Spinal cord (tissue), 10 donors: ENCODE results near the gene FBXO21. TPM values are rescaled to one million over a fixed set of nuclear protein-coding genes. Genes with fewer than 3 reads are reported as not detected.

Source experiments
- DNase-seq, 6 donors: peaks; one replicate each; pipeline versions ENCODE4 v3.0.0 to v3.0.0-alpha.2; 2013 to 2015; ENCODE audit warnings: low spot score in 6 of 6, low read depth in 4 of 6
- H3K27ac ChIP-seq: one replicate; pipeline ENCODE4 v1.5.1; 2013; ENCODE audit warnings: low read depth, low read length, control low read depth
- H3K27me3 ChIP-seq: one replicate; pipeline ENCODE4 v1.6.1; 2013; ENCODE audit warnings: low read length; ENCODE audit not compliant: control insufficient read depth, insufficient read depth
- H3K36me3 ChIP-seq: one replicate; pipeline ENCODE4 v1.6.1; 2013; ENCODE audit warnings: low read length; ENCODE audit not compliant: control insufficient read depth, insufficient read depth
- H3K4me1 ChIP-seq: one replicate; pipeline ENCODE4 v1.6.1; 2013; ENCODE audit warnings: low read length; ENCODE audit not compliant: control insufficient read depth, insufficient read depth
- H3K4me3 ChIP-seq: one replicate; pipeline ENCODE4 v1.5.1; 2013; ENCODE audit warnings: low read depth, low read length, control low read depth
- H3K9me3 ChIP-seq: one replicate; pipeline ENCODE4 v1.6.1; 2013; ENCODE audit warnings: low read length; ENCODE audit not compliant: control insufficient read depth, insufficient read depth
- WGBS: methylation state at CpG from one replicate; pipeline ENCODE4 v1.1.5; 2013; ENCODE audit warnings: missing lambda C conversion rate; ENCODE audit not compliant: insufficient coverage; 5-methylcytosine and 5-hydroxymethylcytosine counted together
- polyA plus RNA-seq, 2 donors: library from polyadenylated mRNA; unstranded; fragments of 120-200 nt; gene quantifications; one replicate each; pipeline ENCODE4 v1.2.1, GENCODE V29; 2013; ENCODE audit not compliant: insufficient read length in 2 of 2
- total RNA-seq, 2 donors: library from RNA; depleted of rRNA in 1 of 2; stranded (reverse); fragments of 120-200 nt in 1 of 2; fragments of >200 nt in 1 of 2; gene quantifications; one replicate each; pipeline versions ENCODE4 v1.2.3 to v1.2.4, GENCODE V29; 2013 to 2014
- donor health status: healthy.

FBXO21 gene
- total and polyA plus RNA-seq, 4 donors: 60.3 to 94.2 (median 75.3) TPM

DNA sequence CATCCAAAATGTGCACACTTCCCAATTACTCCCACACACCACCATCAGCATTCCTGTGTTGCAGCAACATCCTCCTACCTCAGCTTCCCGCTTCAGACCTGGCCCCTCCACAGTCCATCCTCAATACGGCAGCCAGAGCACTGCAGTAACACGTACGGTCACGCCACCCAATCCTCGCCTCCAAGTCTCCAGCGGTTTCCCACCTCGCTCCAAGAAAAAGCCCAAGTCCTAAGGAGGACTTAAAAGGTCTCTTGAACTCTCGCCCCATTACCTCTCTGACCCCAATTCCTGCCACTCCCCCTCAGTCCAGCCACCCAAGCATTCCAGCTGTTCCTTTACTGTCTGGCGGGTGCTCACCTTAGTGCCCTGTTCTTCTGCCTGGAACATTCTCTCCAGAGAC, 12.0 kb downstream of the FBXO21 start:
- no peak overlapping the region for H3K4me3 ChIP-seq
- no peaks in the 10 kb centered on the region for H3K27me3 ChIP-seq
- WGBS: 87% methylated on average over 10 of the region's 10 CpGs
- H3K27ac ChIP-seq: no peak overlapping the region
- H3K36me3 ChIP-seq: peaks cover 48% of the 10 kb centered on the region
- no peaks in the 10 kb centered on the region for H3K9me3 ChIP-seq
- DNase-seq: no peak
- H3K4me1 ChIP-seq: no peaks in the 10 kb centered on the region

DNA sequence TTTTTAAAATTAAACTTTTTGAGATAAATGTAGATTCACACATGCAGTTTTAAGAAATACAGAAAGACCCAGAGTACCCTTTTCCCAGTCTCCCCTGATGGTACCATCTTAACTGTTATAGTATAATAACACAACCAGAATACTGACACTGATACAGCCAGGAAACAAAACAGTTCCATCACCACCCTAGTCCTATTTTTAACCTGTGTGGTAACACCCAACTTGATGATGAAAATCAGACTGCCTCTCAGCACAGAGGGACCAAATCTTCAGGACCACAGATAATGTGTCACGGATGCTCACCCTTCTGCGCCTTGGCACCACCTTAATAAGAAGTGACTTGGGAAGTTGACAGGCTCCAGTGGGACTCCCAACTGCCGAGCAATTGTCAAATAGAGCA, 18.1 kb downstream of the FBXO21 start:
- Histone ChIP-seq H3K27ac (no peak overlapping the region), H3K27me3 (no peaks in the 10 kb centered on the region)
- no peak for DNase-seq

DNA sequence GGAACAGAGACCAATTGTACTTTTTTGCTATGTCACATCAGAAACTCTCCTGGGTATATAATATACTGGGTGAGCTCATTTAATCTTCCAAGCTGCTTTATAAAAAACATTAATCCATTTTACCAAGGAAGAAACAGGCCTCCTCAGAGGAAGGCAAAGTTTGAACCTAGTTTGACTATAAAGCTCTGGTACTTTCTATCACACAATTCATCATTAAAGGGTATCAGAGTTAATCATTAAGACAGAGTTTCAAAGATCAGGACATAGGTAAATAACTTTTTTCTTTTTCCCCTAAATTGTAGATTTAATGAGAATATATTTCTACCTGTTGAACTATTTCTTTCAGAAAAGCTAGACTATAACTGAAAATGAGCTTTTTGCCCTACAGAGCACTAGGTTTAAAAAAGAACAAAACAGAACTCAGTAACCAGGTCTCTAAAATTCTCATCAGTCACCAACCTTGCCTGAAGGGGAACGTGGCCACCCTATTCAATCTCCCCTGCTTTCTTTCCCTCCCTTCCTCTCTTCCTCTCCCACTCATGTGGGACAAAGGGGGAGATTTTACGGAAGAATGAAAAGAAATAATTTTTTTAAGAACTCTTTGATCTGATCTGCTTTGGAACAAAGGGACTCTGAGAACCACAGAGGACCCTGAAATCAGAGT, 18.6 kb downstream of the FBXO21 start:
- H3K36me3 ChIP-seq: peaks cover 57% of the 10 kb centered on the region
- DNase-seq: no peak
- H3K27me3 ChIP-seq: no peaks in the 10 kb centered on the region
- no peaks in the 10 kb centered on the region for H3K4me1 ChIP-seq
- no CpG with 5 or more reads among the region's 2 CpGs for WGBS
- H3K27ac ChIP-seq: no peak overlapping the region
- no peaks in the 10 kb centered on the region for H3K9me3 ChIP-seq
- no peak overlapping the region for H3K4me3 ChIP-seq

More for the DNA sequence above, 18.1 kb downstream of the FBXO21 start:
- 74% methylated on average over 3 of the region's 3 CpGs for WGBS
- peaks cover 52% of the 10 kb centered on the region for H3K36me3 ChIP-seq
- no peaks in the 10 kb centered on the region for H3K9me3 ChIP-seq
- H3K4me1 ChIP-seq: no peaks in the 10 kb centered on the region
- no peak overlapping the region for H3K4me3 ChIP-seq

DNA sequence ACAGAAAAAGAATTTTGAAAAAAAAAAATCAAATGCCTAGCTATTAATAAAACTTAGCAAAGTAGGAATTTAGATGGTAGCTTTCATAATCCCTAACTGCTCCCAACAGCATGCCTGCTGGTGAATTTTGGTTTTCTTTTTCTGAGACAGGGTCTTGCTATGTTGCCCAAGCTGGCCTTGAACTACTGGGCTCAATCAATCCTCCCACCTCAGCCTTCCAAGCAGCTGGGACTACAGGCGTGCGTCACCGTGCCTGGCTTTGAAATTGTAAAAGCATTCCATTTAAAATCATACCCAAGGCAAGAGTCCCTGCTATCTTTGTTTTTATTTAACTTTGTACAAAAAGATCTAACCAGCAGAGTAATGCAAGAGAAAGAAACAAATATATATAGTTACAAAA, 20.7 kb downstream of the FBXO21 start:
- no CpG with 5 or more reads among the region's 3 CpGs for WGBS
- no peak overlapping the region for H3K4me3 ChIP-seq
- peaks cover 57% of the 10 kb centered on the region for H3K36me3 ChIP-seq
- H3K27ac ChIP-seq: no peak overlapping the region
- H3K9me3 ChIP-seq: no peaks in the 10 kb centered on the region
- no peak for DNase-seq
- no peaks in the 10 kb centered on the region for H3K4me1 ChIP-seq
- H3K27me3 ChIP-seq: no peaks in the 10 kb centered on the region

DNA sequence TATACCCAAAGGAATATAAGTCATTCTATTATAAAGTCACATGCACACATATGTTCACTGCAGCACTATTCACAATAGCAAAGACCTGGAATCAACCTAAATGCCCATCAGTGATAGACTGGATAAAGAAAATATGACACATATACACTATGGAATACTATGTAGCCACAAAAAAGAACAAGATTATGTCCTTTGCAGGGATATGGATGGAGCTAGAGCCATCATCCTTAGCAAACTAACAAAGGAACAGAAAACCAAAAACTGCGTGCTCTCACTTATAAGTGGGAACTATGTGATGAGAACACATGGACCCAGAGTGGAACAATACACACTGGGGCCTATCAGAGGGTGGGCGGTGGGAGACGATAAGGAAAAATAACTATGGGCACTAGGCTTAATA, 21.3 kb downstream of the FBXO21 start:
- Histone ChIP-seq H3K4me1 (no peaks in the 10 kb centered on the region), H3K27me3 (no peaks in the 10 kb centered on the region), H3K36me3 (peaks cover 57% of the 10 kb centered on the region), H3K9me3 (no peaks in the 10 kb centered on the region), H3K4me3 (no peak overlapping the region), H3K27ac (no peak overlapping the region)
- no CpG with 5 or more reads among the region's 3 CpGs for WGBS
- DNase-seq: no peak

DNA sequence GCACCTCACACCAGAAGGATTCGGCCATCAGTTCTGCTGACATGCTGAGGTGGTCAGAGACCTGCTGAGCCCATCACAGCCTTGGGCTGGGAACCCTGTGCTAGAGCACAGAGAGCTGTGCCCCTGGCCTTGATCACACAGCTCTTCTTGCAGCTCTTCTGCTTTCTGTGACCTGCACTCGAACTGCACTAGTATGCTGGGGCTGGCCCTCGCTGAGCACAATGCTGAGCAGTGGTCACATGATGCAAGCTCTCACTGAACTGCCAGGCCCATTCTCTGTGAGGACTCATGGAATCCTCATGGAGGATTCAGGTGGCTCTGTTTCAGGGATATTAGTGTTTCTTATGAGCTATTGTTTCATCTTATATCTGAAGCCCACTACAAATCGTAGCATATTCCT, 22.5 kb downstream of the FBXO21 start:
- WGBS: 75% methylated on average over 3 of the region's 4 CpGs
- Histone ChIP-seq H3K4me1 (no peaks in the 10 kb centered on the region), H3K9me3 (no peaks in the 10 kb centered on the region), H3K27me3 (no peaks in the 10 kb centered on the region), H3K36me3 (peaks cover 59% of the 10 kb centered on the region), H3K4me3 (no peak overlapping the region), H3K27ac (no peak overlapping the region)
- DNase-seq: no peak

DNA sequence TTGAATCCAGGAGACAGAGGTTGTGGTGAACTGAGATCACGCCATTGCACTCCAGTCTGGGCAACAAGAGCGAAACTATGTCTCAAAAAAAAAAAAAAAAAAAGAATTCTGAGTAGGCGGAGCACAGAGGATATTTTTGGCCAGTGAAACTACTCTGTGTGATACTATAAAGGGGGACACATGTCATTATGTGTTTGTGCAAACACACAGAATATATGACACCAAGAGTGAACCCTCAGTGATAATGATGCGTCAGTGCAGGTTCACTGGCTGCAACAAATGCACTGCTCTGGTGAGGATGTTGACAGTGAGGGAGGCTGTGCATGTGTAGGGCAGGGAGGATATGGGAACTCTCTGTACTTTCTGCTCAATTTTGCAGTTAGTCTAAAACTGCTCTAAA, 24.2 kb downstream of the FBXO21 start:
- H3K4me3 ChIP-seq: no peak overlapping the region
- DNase-seq: no peak
- no peaks in the 10 kb centered on the region for H3K9me3 ChIP-seq
- peaks cover 71% of the 10 kb centered on the region for H3K36me3 ChIP-seq
- H3K4me1 ChIP-seq: no peaks in the 10 kb centered on the region
- H3K27ac ChIP-seq: no peak overlapping the region
- no peaks in the 10 kb centered on the region for H3K27me3 ChIP-seq
- 94% methylated on average over 2 of the region's 4 CpGs for WGBS

DNA sequence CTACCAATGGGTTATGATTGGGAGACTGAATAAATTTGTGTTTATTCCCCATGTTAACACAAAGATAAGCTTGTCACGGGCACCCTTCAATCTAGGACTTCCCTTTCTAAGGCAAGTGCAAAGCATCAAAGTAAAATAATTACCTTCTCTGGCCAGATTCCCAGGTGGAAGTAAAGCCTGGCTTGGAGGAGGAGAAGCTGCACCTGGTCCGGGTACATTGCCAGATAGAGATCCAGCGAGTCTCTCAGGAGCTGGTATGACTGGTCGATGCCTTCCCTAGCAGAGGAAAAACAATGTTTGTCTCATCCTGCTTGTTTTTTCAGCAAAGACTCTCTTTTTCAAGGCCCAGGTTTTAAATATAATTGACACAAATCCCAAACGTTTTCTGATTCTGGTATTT, 24.9 kb downstream of the FBXO21 start:
- Histone ChIP-seq H3K36me3 (peaks cover 72% of the 10 kb centered on the region), H3K27ac (no peak overlapping the region), H3K27me3 (no peaks in the 10 kb centered on the region), H3K9me3 (no peaks in the 10 kb centered on the region), H3K4me3 (no peak overlapping the region), H3K4me1 (no peaks in the 10 kb centered on the region)
- 100% methylated on average over 3 of the region's 5 CpGs for WGBS
- peak in 1 of 6 donors; percentile 43 for DNase-seq

DNA sequence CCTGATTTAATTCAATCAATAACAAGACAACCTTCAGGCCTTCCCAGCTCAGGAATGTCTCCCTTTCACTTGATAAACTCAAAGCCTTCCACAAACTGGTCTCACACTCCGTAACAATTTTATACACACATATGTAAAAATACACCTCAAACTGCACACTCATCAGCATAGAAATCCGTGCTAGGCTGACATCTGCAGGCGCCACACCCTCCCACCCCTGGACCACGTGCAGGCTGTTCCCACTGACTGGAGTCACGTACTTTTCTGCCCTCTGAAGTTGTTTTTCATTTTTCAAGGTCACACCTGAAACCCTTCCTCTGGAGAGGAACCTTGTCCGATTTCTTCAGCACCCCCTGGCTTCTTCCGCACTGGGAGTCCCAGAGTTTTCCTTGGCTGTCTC, 27.6 kb downstream of the FBXO21 start:
- Histone ChIP-seq H3K4me3 (no peak overlapping the region), H3K9me3 (no peaks in the 10 kb centered on the region), H3K36me3 (peaks cover 78% of the 10 kb centered on the region), H3K4me1 (no peaks in the 10 kb centered on the region), H3K27ac (no peak overlapping the region), H3K27me3 (no peaks in the 10 kb centered on the region)
- WGBS: 72% methylated on average over 5 of the region's 7 CpGs
- no peak for DNase-seq

DNA sequence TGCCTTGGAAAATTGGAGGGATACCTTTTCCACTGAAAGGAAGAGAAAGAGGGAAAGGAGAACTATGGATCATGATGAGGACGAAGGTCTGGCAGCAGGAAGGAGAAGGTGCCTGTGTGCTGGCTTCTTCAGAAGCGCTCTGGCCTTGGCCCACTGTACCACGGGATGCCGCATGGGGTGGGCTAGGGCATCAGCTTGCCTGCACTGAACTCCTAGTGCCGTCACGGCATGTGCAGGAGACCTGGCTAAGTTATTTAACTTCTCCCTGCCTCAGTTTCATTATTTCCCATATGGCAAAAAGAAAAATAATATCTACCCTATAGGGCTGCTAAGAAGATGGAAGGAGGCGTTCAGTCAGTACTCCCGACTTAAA, 28.1 kb downstream of the FBXO21 start:
- no peak for DNase-seq

More for the DNA sequence above, 28.1 kb downstream of the FBXO21 start:
- no peaks in the 10 kb centered on the region for H3K4me1 ChIP-seq
- no peak overlapping the region for H3K4me3 ChIP-seq
- H3K27ac ChIP-seq: no peak overlapping the region
- peaks cover 76% of the 10 kb centered on the region for H3K36me3 ChIP-seq
- 97% methylated on average over 5 of the region's 8 CpGs for WGBS
- no peaks in the 10 kb centered on the region for H3K27me3 ChIP-seq
- no peaks in the 10 kb centered on the region for H3K9me3 ChIP-seq
